K562 (cell line): Measurements from ENCODE around the gene WTAP. TPM values are rescaled to one million over a fixed set of nuclear protein-coding genes. Genes with fewer than 3 reads are reported as not detected.
A peak's percentile ranks its signal among the peaks of the same experiment; 100 is the strongest.

Experiments
- DDX20 ChIP-seq: fragments of 450-650 bp; IDR thresholded peaks from 2 replicates; pipeline ENCODE4 v1.6.1; 2016; ENCODE audit warnings: missing genetic modification characterization, low read depth, mild to moderate bottlenecking, missing compliant biosample characterization, moderate library complexity
- ESRRA ChIP-seq: fragments of 450-650 bp; IDR thresholded peaks from 2 replicates; pipeline ENCODE4 v1.6.1; 2014; ENCODE audit warnings: low read depth, mild to moderate bottlenecking, moderate library complexity, borderline replicate concordance
- FOXM1 ChIP-seq, 2 experiments: fragments of 450-650 bp in 1 of 2; sonication (generic) in 1 of 2; formaldehyde crosslinking in 1 of 2; IDR thresholded peaks; 2 replicates each; pipeline versions ENCODE4 v1.6.1 to v1.9.0; 2017 to 2022; ENCODE audit warnings: low read depth in 2 of 2, mild to moderate bottlenecking in 2 of 2, missing genetic modification reagents in 1 of 2, moderate library complexity in 1 of 2
- FOXP1 ChIP-seq: sonication (generic); formaldehyde crosslinking; IDR thresholded peaks from 2 replicates; pipeline ENCODE4 v1.8.0; 2022; ENCODE audit warnings: mild to moderate bottlenecking, missing genetic modification reagents
- GABPA ChIP-seq: fragments of 200-800 bp; sonication (Bioruptor generic); conservative IDR thresholded peaks from 2 replicates; pipeline ENCODE4 v1.6.1; 2016; ENCODE audit warnings: low read depth, missing genetic modification characterization, missing compliant biosample characterization
- ID3 ChIP-seq, 2 experiments: fragments of 250-450 bp in 1 of 2; fragments of 450-650 bp in 1 of 2; sonication (Bioruptor Pico) in 1 of 2; IDR thresholded peaks; 2 replicates each; pipeline versions ENCODE4 v1.6.1 to v1.8.0; 2016 to 2021; ENCODE audit warnings: mild to moderate bottlenecking in 2 of 2, moderate library complexity in 2 of 2, missing compliant biosample characterization in 1 of 2, missing genetic modification characterization in 1 of 2
- KDM4B ChIP-seq, 2 experiments: fragments of 450-650 bp in 1 of 2; sonication (generic) in 1 of 2; IDR thresholded peaks; 2 replicates each; pipeline ENCODE4 v1.6.1; 2016 to 2017; ENCODE audit warnings: borderline replicate concordance in 2 of 2, antibody characterized with exemption in 1 of 2, low read depth in 1 of 2, mild to moderate bottlenecking in 1 of 2
- MEIS2 ChIP-seq: fragments of 450-650 bp; IDR thresholded peaks from 2 replicates; pipeline ENCODE4 v1.6.1; 2014; ENCODE audit warnings: mild to moderate bottlenecking; ENCODE audit not compliant: partially characterized antibody
- MTA3 ChIP-seq: fragments of 450-650 bp; formaldehyde crosslinking; IDR thresholded peaks from 2 replicates; pipeline ENCODE4 v1.6.1; 2017; ENCODE audit warnings: mild to moderate bottlenecking, borderline replicate concordance
- POLR2B ChIP-seq: fragments of 450-650 bp; IDR thresholded peaks from 2 replicates; pipeline ENCODE4 v1.6.1; 2018; ENCODE audit warnings: low read depth; ENCODE audit not compliant: partially characterized antibody
- RBM39 ChIP-seq: fragments of 200-400 bp; formaldehyde crosslinking; optimal IDR thresholded peaks from 2 replicates; pipeline ENCODE3; 2018; ENCODE audit warnings: low read depth, low read length
- SAP30 ChIP-seq: fragments of 200-600 bp; sonication (generic); IDR thresholded peaks from 2 replicates; pipeline ENCODE4 v1.6.1; 2012; ENCODE audit warnings: borderline replicate concordance, low read depth, mild to moderate bottlenecking, moderate library complexity, low read length, control low read depth, inconsistent platforms; ENCODE audit not compliant: insufficient read depth, poor library complexity, severe bottlenecking
- ZBTB7A ChIP-seq: IDR thresholded peaks from 2 replicates; pipeline ENCODE4 v1.6.1; 2011; ENCODE audit warnings: low read depth, mild to moderate bottlenecking, low read length, moderate library complexity, borderline replicate concordance; ENCODE audit not compliant: control insufficient read depth
- ZNF239 ChIP-seq: fragments of 250-450 bp; sonication (Bioruptor Pico); IDR thresholded peaks from 2 replicates; pipeline ENCODE4 v1.4.0; 2020; ENCODE audit warnings: mild to moderate bottlenecking
- ZNF395 ChIP-seq: fragments of 200-800 bp; sonication (Bioruptor generic); IDR thresholded peaks from 2 replicates; pipeline ENCODE4 v1.6.1; 2017; ENCODE audit warnings: missing genetic modification characterization, missing compliant biosample characterization
- ZNF592 ChIP-seq: fragments of 450-650 bp; IDR thresholded peaks from 2 replicates; pipeline ENCODE4 v1.6.1; 2017; ENCODE audit warnings: antibody characterized with exemption, mild to moderate bottlenecking
- polyA plus RNA-seq, 8 experiments: library from polyadenylated mRNA; depleted of rRNA in 4 of 8; stranded (reverse) in 5 of 8; unstranded in 3 of 8; fragments of >200 nt; fragmentation: Nextera tagmentation in 2 of 8; fragmentation: Illumina TruSeq in 1 of 8; extraction: Ambion mirVana in 2 of 8; extraction: Trizol in 1 of 8; gene quantifications; 2 replicates each; pipeline versions ENCODE4 v1.2.1 to v1.2.3, GENCODE V29; 2011 to 2014; ENCODE audit warnings: inconsistent platforms in 1 of 8, missing spikeins in 1 of 8
- total RNA-seq, 7 experiments: library from RNA; depleted of rRNA in 6 of 7; stranded (reverse); fragments of >200 nt in 6 of 7; fragmentation: Illumina TruSeq in 2 of 7; extraction: Trizol in 2 of 7; gene quantifications; 2 replicates each; pipeline versions ENCODE4 v1.2.1 to v1.2.3, GENCODE V29; 2011 to 2021; ENCODE audit warnings: low replicate concordance in 1 of 7

WTAP gene
- total and polyA plus RNA-seq, 9 of the 15 experiments (the other 6 are each of a cell fraction or from before 2014, with no cell fraction given): 52.4 to 156 (median 110) TPM

GRCh38 chr6:159761873-159762680 lies 34.8 kb downstream of the WTAP start, which contains the start of gene ACAT2 (continued):
- TF ChIP-seq RBM39 (no peak), MEIS2 (peak; percentile 94), DDX20 (tag) (no peak), ZBTB7A (peak; percentile 55; the same call in 1 of the 2 replicates), SAP30 (peak; percentile 65), FOXP1 (CRISPR knock-in tag) (0 out of 2 replicates have a peak, but pooled peaks have one; percentile 75), ZNF239 (CRISPR knock-in tag) (no peak), ZNF592 (0 out of 2 replicates have a peak, but pooled peaks have one; percentile 62), ID3 (CRISPR knock-in tag; IDR thresholded peaks at IDR 0.05) (no peak), ID3 (tag; IDR thresholded peaks at IDR 0.05) (0 out of 2 replicates have a peak, but pooled peaks have one; percentile 22), GABPA (tag) (peak; percentile 79), POLR2B (peak; percentile 85), FOXM1 (IDR thresholded peaks at IDR 0.05; ENCODE audit: low read depth) (no peak), FOXM1 (CRISPR knock-in tag; IDR thresholded peaks at IDR 0.05; ENCODE audit: low read depth) (peak; percentile 31), ESRRA (0 out of 2 replicates have a peak, but pooled peaks have one; percentile 31), ZNF395 (no peak), MTA3 (peak; percentile 63), KDM4B (IDR thresholded peaks at IDR 0.05; ENCODE audit: borderline replicate concordance in 2 of 2, low read depth in 1 of 2) (0 out of 4 replicates have a peak, but pooled peaks of 1 of the 2 experiments have one; percentile 32)
